ENCODE results near the gene PSAP. TPM values are rescaled to one million over a fixed set of nuclear protein-coding genes. Genes with fewer than 3 reads are reported as not detected.

The PSAP gene
- total RNA-seq, 1 donor from 2014 or later: 1,124 TPM

GRCh38 chr10:71838264-71839211 lies 12.5 kb downstream of the PSAP start:
- H3K4me3 ChIP-seq (ENCODE audit: low read depth, low read length): no peak overlapping the region
- no peak for FAIRE-seq
- no peaks in the 10 kb centered on the region for H3K27me3 ChIP-seq (ENCODE audit: control insufficient read depth, insufficient read depth, low read length)
- peak; percentile 84 for DNase-seq (ENCODE audit: low read depth)
- peaks cover 5% of the 10 kb centered on the region for H3K36me3 ChIP-seq (ENCODE audit: control insufficient read depth, insufficient read depth, low read length)
- no peak for TF ChIP-seq CTCF (IDR thresholded peaks at IDR 0.05; ENCODE audit: insufficient read depth, low read length, severe bottlenecking)

- TF ChIP-seq CTCF (IDR thresholded peaks at IDR 0.05; ENCODE audit: insufficient read depth, low read length, severe bottlenecking): peak; percentile 38
- no peak overlapping the region for H3K4me3 ChIP-seq (ENCODE audit: low read depth, low read length)
These were observed 13.8 kb downstream of the PSAP start for GRCh38 chr10:71837098-71837827.

DNA sequence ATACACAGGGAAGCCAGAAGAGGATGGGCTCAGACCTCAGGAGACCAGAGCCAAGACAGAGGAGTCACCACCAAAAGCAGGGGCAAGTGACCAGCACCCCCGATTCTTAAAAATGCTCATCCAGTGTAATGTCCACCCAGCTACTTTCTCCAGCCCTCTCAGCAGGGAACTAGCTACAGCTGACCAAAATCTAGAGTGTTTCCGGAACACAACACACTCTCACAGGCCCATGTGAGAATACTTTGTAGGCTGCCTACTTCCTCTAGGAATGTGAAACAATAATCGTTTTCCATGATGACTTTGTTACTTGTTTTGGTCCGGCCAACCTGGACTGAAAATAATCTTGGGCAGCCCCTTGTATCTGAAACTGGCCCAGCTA lies 14.5 kb downstream of the PSAP start:
- Histone ChIP-seq H3K27me3 (ENCODE audit: control insufficient read depth, insufficient read depth, low read length) (no peaks in the 10 kb centered on the region), H3K4me3 (ENCODE audit: low read depth, low read length) (no peak overlapping the region), H3K36me3 (ENCODE audit: control insufficient read depth, insufficient read depth, low read length) (peaks cover 6% of the 10 kb centered on the region)
- DNase-seq (ENCODE audit: low read depth) (no peak), FAIRE-seq (no peak)
- no peak for TF ChIP-seq CTCF (IDR thresholded peaks at IDR 0.05; ENCODE audit: insufficient read depth, low read length, severe bottlenecking)

More at GRCh38 chr10:71837098-71837827, 13.8 kb downstream of the PSAP start:
- DNase-seq (ENCODE audit: low read depth) (no peak), FAIRE-seq (no peak)
- no peaks in the 10 kb centered on the region for H3K27me3 ChIP-seq (ENCODE audit: control insufficient read depth, insufficient read depth, low read length)
- peaks cover 5% of the 10 kb centered on the region for H3K36me3 ChIP-seq (ENCODE audit: control insufficient read depth, insufficient read depth, low read length)

DNA sequence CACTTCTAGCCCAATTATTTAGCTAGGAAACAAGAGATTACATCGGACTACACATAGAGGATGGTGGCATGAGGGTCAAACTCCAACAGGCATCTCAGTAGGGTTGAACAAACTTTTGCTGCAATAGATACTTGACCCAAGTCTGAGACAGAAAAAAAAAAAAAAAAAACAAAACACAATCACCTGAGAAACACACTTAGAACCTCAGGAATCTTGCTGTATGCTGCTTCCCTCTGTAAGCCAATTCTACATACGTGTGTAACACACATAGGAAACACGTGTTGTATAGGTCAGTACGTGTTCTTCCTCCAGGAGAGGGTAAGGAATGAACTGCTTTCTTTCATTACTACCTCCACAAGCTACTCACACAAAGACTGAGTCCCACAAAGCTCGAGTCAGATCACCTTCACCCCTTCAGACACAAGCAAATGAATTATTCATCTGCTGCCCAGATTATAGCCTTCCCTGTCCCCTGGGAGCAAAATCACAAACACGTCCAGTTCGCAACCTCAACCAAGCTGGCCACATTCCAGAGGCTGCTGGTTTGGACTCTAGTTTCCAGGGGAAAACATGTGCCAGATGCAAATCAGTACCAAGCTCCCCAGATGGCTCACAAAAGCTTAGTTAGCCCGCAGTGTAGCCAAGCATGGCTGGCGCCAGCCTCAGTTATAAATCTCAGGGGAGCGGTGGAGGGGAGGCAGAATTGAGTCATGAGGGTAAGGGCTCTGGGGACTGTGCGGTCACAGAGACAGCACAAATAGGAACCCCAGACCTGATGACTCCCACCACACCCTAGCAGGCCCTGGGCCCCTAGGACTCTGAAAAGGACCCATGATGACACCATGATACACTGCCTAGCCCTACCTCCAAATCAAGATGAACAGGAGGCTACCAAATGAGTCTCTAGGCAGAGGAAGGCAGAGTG lies 15.1 kb downstream of the PSAP start:
- H3K27me3 ChIP-seq (ENCODE audit: control insufficient read depth, insufficient read depth, low read length): no peaks in the 10 kb centered on the region
- H3K36me3 ChIP-seq (ENCODE audit: control insufficient read depth, insufficient read depth, low read length): peaks cover 11% of the 10 kb centered on the region
- DNase-seq (ENCODE audit: low read depth) (no peak), FAIRE-seq (no peak)
- TF ChIP-seq CTCF (IDR thresholded peaks at IDR 0.05; ENCODE audit: insufficient read depth, low read length, severe bottlenecking): no peak
- H3K4me3 ChIP-seq (ENCODE audit: low read depth, low read length): no peak overlapping the region

DNA sequence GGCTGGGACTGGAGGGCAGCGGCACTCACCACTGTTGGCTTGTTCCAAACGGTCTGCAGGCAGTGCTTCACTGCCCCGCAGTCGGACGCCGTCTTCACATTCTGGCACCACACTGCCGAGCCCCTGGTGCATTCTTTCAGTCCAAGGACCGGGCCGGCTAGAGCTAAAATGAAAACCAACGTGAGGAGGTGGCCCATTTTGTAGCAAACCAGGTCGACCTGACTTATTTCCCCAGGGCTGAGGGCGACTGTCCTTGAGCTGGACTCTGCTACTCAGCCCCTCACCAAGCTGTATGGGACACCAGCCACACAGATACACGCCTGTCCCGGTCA lies 16.7 kb downstream of the PSAP start:
- FAIRE-seq (no peak), DNase-seq (ENCODE audit: low read depth) (no peak)
- H3K27me3 ChIP-seq (ENCODE audit: control insufficient read depth, insufficient read depth, low read length): no peaks in the 10 kb centered on the region
- no peak overlapping the region for H3K4me3 ChIP-seq (ENCODE audit: low read depth, low read length)
- H3K36me3 ChIP-seq (ENCODE audit: control insufficient read depth, insufficient read depth, low read length): peaks cover 19% of the 10 kb centered on the region
- no peak for TF ChIP-seq CTCF (IDR thresholded peaks at IDR 0.05; ENCODE audit: insufficient read depth, low read length, severe bottlenecking)
